Fibroblast of skin of left biceps (primary cell): ENCODE measurements around the gene CCDC85B.
A peak's percentile ranks its signal among the peaks of the same experiment; 100 is the strongest.
"Not testable (repeated sequence)": the region's sequence is repeated elsewhere in the genome, so short reads cannot be mapped to it uniquely, and the experiment has no call there.

Experiments
- DNase-seq, 2 experiments: peaks; one replicate each; pipeline ENCODE4 v3.0.0-alpha.2; 2013; ENCODE audit warnings: low read depth in 2 of 2

CCDC85B gene

GRCh38 chr11:65886826-65887722 lies 3.4 kb upstream of the CCDC85B start:
- DNase-seq: no peak

GRCh38 chr11:65887723-65888162 lies 2.7 kb upstream of the CCDC85B start:
- no peak for DNase-seq

GRCh38 chr11:65888163-65888814 lies 2.2 kb upstream of the CCDC85B start, which contains the start of gene FIBP:
Gene FIBP, minus strand, starts transcription at chr11:65888471. Its CDS starts 53 bp downstream, at chr11:65888418.
- peak; percentile 89 for DNase-seq

- no peak for DNase-seq
Observed at GRCh38 chr11:65891219-65892136, 1.0 kb downstream of the CCDC85B start.

- DNase-seq: not testable (repeated sequence)
Observed at GRCh38 chr11:65892137-65892540, 1.7 kb downstream of the CCDC85B start.

GRCh38 chr11:65892661-65893317 lies 2.3 kb downstream of the CCDC85B start:
- no peak for DNase-seq

- no peak for DNase-seq
Observed at GRCh38 chr11:65894034-65894591, 3.6 kb downstream of the CCDC85B start.

GRCh38 chr11:65895482-65895981 lies 5.1 kb downstream of the CCDC85B start:
- no peak for DNase-seq

- no peak for DNase-seq
Observed at GRCh38 chr11:65896034-65896999, 5.8 kb downstream of the CCDC85B start.

- no peak for DNase-seq
Observed at GRCh38 chr11:65897020-65897471, 6.6 kb downstream of the CCDC85B start.

- DNase-seq: no peak
Observed at GRCh38 chr11:65898656-65899355, 8.3 kb downstream of the CCDC85B start.

- DNase-seq: no peak
Observed at GRCh38 chr11:65899356-65900124, 9.1 kb downstream of the CCDC85B start.

- peak; percentile 77 to 79 for DNase-seq
Observed at GRCh38 chr11:65900125-65900898, 9.8 kb downstream of the CCDC85B start, which contains the start of gene FOSL1. Gene FOSL1, minus strand, starts transcription at chr11:65900388. Its CDS starts 49 bp downstream, at chr11:65900339.

- DNase-seq: no peak
Observed at GRCh38 chr11:65900899-65901180, 10.4 kb downstream of the CCDC85B start.

- peak in 1 of 2 experiments; percentile 53 for DNase-seq
Observed at GRCh38 chr11:65903068-65903481, 12.6 kb downstream of the CCDC85B start.

GRCh38 chr11:65903715-65904114 lies 13.2 kb downstream of the CCDC85B start:
- DNase-seq: no peak

- DNase-seq: no peak
Observed at GRCh38 chr11:65906602-65907001, 16.1 kb downstream of the CCDC85B start.
